K562 (cell line): ENCODE results near the gene MPC2. TPM values are rescaled to one million over a fixed set of nuclear protein-coding genes. Genes with fewer than 3 reads are reported as not detected.

Source experiments
- BCLAF1 ChIP-seq, 2 experiments: fragments of 450-650 bp in 1 of 2; IDR thresholded peaks; 2 replicates each; pipeline ENCODE4 v1.6.1; 2011 to 2017; ENCODE audit warnings: low read depth in 2 of 2, antibody characterized with exemption in 1 of 2, borderline replicate concordance in 1 of 2, low read length in 1 of 2, mild to moderate bottlenecking in 1 of 2, mixed read lengths in 1 of 2; ENCODE audit not compliant: control insufficient read depth in 1 of 2
- BDP1 ChIP-seq: IDR thresholded peaks from 3 replicates; pipeline ENCODE4 v1.6.1; 2011; ENCODE audit not compliant: insufficient read length, insufficient read depth
- BRCA1 ChIP-seq, 2 experiments: fragments of 450-650 bp in 1 of 2; sonication (generic) in 1 of 2; formaldehyde crosslinking in 1 of 2; IDR thresholded peaks; 2 replicates each; pipeline versions ENCODE4 v1.5.0 to v1.6.1; 2017 to 2020; ENCODE audit warnings: mild to moderate bottlenecking in 1 of 2, missing genetic modification reagents in 1 of 2
- DDX20 ChIP-seq: fragments of 450-650 bp; IDR thresholded peaks from 2 replicates; pipeline ENCODE4 v1.6.1; 2016; ENCODE audit warnings: missing genetic modification characterization, low read depth, mild to moderate bottlenecking, missing compliant biosample characterization, moderate library complexity
- ESRRA ChIP-seq: fragments of 450-650 bp; IDR thresholded peaks from 2 replicates; pipeline ENCODE4 v1.6.1; 2014; ENCODE audit warnings: low read depth, mild to moderate bottlenecking, moderate library complexity, borderline replicate concordance
- HNRNPUL1 ChIP-seq: fragments of 200-400 bp; formaldehyde crosslinking; IDR thresholded peaks from 2 replicates; pipeline ENCODE4 v1.6.1; 2017; ENCODE audit warnings: low read length
- KDM1A ChIP-seq, 2 experiments: fragments of 450-650 bp; IDR thresholded peaks; 2 replicates each; pipeline ENCODE4 v1.6.1; 2016; ENCODE audit warnings: mild to moderate bottlenecking in 2 of 2
- MAZ ChIP-seq, 2 experiments: fragments of 450-650 bp in 1 of 2; sonication (generic) in 1 of 2; formaldehyde crosslinking; IDR thresholded peaks in 1 of 2; conservative IDR thresholded peaks in 1 of 2; 2 replicates each; pipeline versions ENCODE4 v1.4.0 to v1.5.0; 2020; ENCODE audit warnings: mild to moderate bottlenecking in 1 of 2, missing genetic modification reagents in 1 of 2
- MYBL2 ChIP-seq, 2 experiments: fragments of 450-650 bp in 1 of 2; sonication (generic) in 1 of 2; formaldehyde crosslinking in 1 of 2; IDR thresholded peaks; 2 replicates each; pipeline versions ENCODE4 v1.6.1 to v1.8.1; 2017 to 2022; ENCODE audit warnings: borderline replicate concordance in 1 of 2, inconsistent platforms in 1 of 2, low read depth in 1 of 2, mild to moderate bottlenecking in 1 of 2, missing genetic modification reagents in 1 of 2, moderate library complexity in 1 of 2
- POLR2B ChIP-seq: fragments of 450-650 bp; IDR thresholded peaks from 2 replicates; pipeline ENCODE4 v1.6.1; 2018; ENCODE audit warnings: low read depth; ENCODE audit not compliant: partially characterized antibody
- POLR2G ChIP-seq: fragments of 200-400 bp; formaldehyde crosslinking; IDR thresholded peaks from 2 replicates; pipeline ENCODE4 v1.6.1; 2017; ENCODE audit warnings: low read depth, mild to moderate bottlenecking, antibody characterized with exemption, low read length, moderate library complexity
- SIN3A ChIP-seq, 2 experiments: fragments of 150-350 bp in 1 of 2; IDR thresholded peaks; 2 replicates each; pipeline ENCODE4 v1.6.1; 2011 to 2016; ENCODE audit warnings: borderline replicate concordance in 2 of 2, low read depth in 2 of 2, low read length in 2 of 2, mild to moderate bottlenecking in 2 of 2, moderate library complexity in 2 of 2; ENCODE audit not compliant: control insufficient read depth in 1 of 2
- SMAD3 ChIP-seq: fragments of 450-650 bp; formaldehyde crosslinking; conservative IDR thresholded peaks from 2 replicates; pipeline ENCODE4 v1.4.0; 2020; ENCODE audit warnings: mild to moderate bottlenecking
- ZNF165 ChIP-seq: fragments of 250-450 bp; sonication (Bioruptor Pico); IDR thresholded peaks from 2 replicates; pipeline ENCODE4 v1.4.0; 2020; ENCODE audit warnings: borderline replicate concordance
- ZNF239 ChIP-seq: fragments of 250-450 bp; sonication (Bioruptor Pico); IDR thresholded peaks from 2 replicates; pipeline ENCODE4 v1.4.0; 2020; ENCODE audit warnings: mild to moderate bottlenecking
- ZNF274 ChIP-seq: IDR thresholded peaks from 2 replicates; pipeline ENCODE4 v1.6.1; 2011; ENCODE audit warnings: low read depth, mild to moderate bottlenecking, low read length, moderate library complexity, borderline replicate concordance
- ZNF507 ChIP-seq: conservative IDR thresholded peaks from 2 replicates; pipeline ENCODE4 v1.6.1; 2017; ENCODE audit warnings: missing genetic modification characterization, missing compliant biosample characterization
- polyA plus RNA-seq, 8 experiments: library from polyadenylated mRNA; depleted of rRNA in 4 of 8; stranded (reverse) in 5 of 8; unstranded in 3 of 8; fragments of >200 nt; fragmentation: Nextera tagmentation in 2 of 8; fragmentation: Illumina TruSeq in 1 of 8; extraction: Ambion mirVana in 2 of 8; extraction: Trizol in 1 of 8; gene quantifications; 2 replicates each; pipeline versions ENCODE4 v1.2.1 to v1.2.3, GENCODE V29; 2011 to 2014; ENCODE audit warnings: inconsistent platforms in 1 of 8, missing spikeins in 1 of 8
- total RNA-seq, 7 experiments: library from RNA; depleted of rRNA in 6 of 7; stranded (reverse); fragments of >200 nt in 6 of 7; fragmentation: Illumina TruSeq in 2 of 7; extraction: Trizol in 2 of 7; gene quantifications; 2 replicates each; pipeline versions ENCODE4 v1.2.1 to v1.2.3, GENCODE V29; 2011 to 2021; ENCODE audit warnings: low replicate concordance in 1 of 7
- TF ChIP-seq, protein P1 (sequence below): fragments of 250-450 bp; sonication (Bioruptor Pico); IDR thresholded peaks from 2 replicates; pipeline ENCODE4 v1.8.0; 2022; ENCODE audit warnings: moderate library complexity, mild to moderate bottlenecking, inconsistent platforms
- TF ChIP-seq, protein P2 (sequence below): fragments of 450-650 bp; formaldehyde crosslinking; IDR thresholded peaks from 2 replicates; pipeline ENCODE4 v1.4.0; 2022; ENCODE audit warnings: missing genetic modification characterization
- TF ChIP-seq, protein P3 (sequence below): fragments of 250-450 bp; sonication (Bioruptor Pico); IDR thresholded peaks from 2 replicates; pipeline ENCODE4 v1.4.0; 2020

MPC2 gene
- total and polyA plus RNA-seq, 9 of the 15 experiments (the other 6 are each of a cell fraction or from before 2014, with no cell fraction given), result 70.7 to 179 (median 144) TPM

GRCh38 chr1:167936930-167937708, at the start of gene MPC2 (continued):
- TF ChIP-seq, protein P1, sequence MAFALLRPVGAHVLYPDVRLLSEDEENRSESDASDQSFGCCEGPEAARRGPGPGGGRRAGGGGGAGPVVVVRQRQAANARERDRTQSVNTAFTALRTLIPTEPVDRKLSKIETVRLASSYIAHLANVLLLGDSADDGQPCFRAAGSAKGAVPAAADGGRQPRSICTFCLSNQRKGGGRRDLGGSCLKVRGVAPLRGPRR (CRISPR knock-in tag), result no peak
- TF ChIP-seq MAZ (CRISPR knock-in tag; conservative IDR thresholded peaks at IDR 0.05 in 1 of 2, IDR thresholded peaks at IDR 0.05 in 1 of 2) (no peak; a peak in 1 of 4 replicates), ESRRA (no peak), BDP1 (no peak), ZNF165 (CRISPR knock-in tag) (no peak), ZNF239 (CRISPR knock-in tag) (no peak), ZNF507 (tag) (no peak), POLR2B (peak; percentile 75), POLR2G (peak; percentile 93), ZNF274 (no peak), DDX20 (tag) (no peak), HNRNPUL1 (no peak), SMAD3 (CRISPR knock-in tag) (no peak), SIN3A (IDR thresholded peaks at IDR 0.05; ENCODE audit: borderline replicate concordance in 2 of 2, control insufficient read depth in 1 of 2, low read depth in 2 of 2, low read length in 2 of 2) (peak in 1 of 2 experiments; percentile 62; a peak in 1 of 4 replicates), MYBL2 (IDR thresholded peaks at IDR 0.05; ENCODE audit: low read depth) (no peak), MYBL2 (CRISPR knock-in tag; IDR thresholded peaks at IDR 0.05; ENCODE audit: borderline replicate concordance) (no peak), BRCA1 (IDR thresholded peaks at IDR 0.05) (no peak), BRCA1 (CRISPR knock-in tag; IDR thresholded peaks at IDR 0.05) (no peak), BCLAF1 (IDR thresholded peaks at IDR 0.05; ENCODE audit: borderline replicate concordance in 1 of 2, control insufficient read depth in 1 of 2, low read depth in 2 of 2, low read length in 1 of 2) (no peak), KDM1A (IDR thresholded peaks at IDR 0.05) (no peak; a peak in 2 of 4 replicates)
- TF ChIP-seq, protein P2, sequence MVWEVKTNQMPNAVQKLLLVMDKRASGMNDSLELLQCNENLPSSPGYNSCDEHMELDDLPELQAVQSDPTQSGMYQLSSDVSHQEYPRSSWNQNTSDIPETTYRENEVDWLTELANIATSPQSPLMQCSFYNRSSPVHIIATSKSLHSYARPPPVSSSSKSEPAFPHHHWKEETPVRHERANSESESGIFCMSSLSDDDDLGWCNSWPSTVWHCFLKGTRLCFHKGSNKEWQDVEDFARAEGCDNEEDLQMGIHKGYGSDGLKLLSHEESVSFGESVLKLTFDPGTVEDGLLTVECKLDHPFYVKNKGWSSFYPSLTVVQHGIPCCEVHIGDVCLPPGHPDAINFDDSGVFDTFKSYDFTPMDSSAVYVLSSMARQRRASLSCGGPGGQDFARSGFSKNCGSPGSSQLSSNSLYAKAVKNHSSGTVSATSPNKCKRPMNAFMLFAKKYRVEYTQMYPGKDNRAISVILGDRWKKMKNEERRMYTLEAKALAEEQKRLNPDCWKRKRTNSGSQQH (CRISPR knock-in tag), result no peak
- TF ChIP-seq, protein P3, sequence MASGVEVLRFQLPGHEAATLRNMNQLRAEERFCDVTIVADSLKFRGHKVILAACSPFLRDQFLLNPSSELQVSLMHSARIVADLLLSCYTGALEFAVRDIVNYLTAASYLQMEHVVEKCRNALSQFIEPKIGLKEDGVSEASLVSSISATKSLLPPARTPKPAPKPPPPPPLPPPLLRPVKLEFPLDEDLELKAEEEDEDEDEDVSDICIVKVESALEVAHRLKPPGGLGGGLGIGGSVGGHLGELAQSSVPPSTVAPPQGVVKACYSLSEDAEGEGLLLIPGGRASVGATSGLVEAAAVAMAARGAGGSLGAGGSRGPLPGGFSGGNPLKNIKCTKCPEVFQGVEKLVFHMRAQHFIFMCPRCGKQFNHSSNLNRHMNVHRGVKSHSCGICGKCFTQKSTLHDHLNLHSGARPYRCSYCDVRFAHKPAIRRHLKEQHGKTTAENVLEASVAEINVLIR (CRISPR knock-in tag), result no peak
